RPMI7951 (cell line): Measurements from ENCODE around the gene FCHSD2. TPM values are rescaled to one million over a fixed set of nuclear protein-coding genes. Genes with fewer than 3 reads are reported as not detected.
A peak's percentile ranks its signal among the peaks of the same experiment; 100 is the strongest.
"Not testable (repeated sequence)": the region's sequence is repeated elsewhere in the genome, so short reads cannot be mapped to it uniquely, and the experiment has no call there.

Experiments
- DNase-seq: peaks from one replicate; pipeline ENCODE4 v3.0.0-alpha.2; 2012; ENCODE audit warnings: low read depth
- total RNA-seq: library from RNA; depleted of rRNA; stranded (reverse); fragments of >200 nt; shearing (Covaris generic); gene quantifications from 2 replicates; pipeline ENCODE4 v1.2.3, GENCODE V29; 2014

Gene FCHSD2
- total RNA-seq, 1 experiment from 2014 or later: 12.4 TPM

DNA sequence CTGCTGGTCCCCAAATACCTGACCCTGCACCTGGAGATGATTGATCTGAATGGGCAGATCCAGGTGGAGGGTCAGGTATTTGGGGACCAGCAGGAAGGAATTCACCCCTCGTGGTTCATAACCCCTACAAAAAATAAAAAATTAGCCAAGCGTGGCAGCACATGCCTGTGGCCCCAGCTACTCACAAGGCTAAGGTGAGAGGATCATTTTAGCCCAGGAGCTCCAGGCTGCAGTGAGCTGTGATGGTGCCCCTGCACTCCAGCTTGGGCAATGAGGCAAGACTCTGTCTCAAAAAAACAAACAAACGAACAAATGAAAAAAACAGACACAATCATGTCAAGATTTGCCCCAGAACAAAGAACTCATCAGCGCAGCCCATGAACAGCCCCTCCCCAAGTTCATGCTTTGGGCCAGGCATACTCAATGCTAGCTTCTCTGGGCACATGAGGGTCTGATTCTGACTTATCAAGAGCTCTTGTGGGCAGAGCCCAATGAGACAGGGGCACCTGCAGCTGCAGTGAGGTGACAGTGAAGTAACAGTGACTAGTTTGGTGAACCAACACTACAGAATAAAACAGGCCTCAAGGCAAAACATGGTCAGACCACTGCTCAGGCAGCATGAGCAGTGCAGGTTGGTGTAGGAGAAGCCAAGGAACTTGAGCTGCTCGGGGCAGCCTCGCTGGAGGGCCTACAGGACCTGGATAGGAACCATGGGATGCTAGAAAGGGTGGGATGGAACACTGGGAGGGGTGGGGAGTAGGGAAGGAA is 10.2 kb upstream of the FCHSD2 start:
- DNase-seq: no peak

DNA sequence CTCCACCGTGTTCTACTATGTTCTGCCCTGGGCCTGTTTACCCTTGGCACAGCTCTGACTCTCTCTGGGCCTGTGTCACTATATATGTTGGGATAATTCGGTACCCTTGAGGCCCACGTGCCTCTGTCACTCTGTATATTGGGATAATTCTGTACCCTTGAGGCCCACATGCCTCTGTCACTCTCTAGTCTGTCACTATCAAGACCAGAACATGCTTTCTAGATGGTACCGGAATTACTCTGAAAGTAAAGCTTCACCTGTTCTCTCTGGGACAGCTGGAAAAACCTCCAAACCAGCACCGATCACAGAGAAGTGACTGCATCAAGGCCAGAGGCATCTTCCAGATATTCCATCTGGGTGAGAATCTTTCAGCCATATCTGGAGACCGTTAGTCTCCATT is 9.3 kb upstream of the FCHSD2 start:
- DNase-seq: no peak

DNA sequence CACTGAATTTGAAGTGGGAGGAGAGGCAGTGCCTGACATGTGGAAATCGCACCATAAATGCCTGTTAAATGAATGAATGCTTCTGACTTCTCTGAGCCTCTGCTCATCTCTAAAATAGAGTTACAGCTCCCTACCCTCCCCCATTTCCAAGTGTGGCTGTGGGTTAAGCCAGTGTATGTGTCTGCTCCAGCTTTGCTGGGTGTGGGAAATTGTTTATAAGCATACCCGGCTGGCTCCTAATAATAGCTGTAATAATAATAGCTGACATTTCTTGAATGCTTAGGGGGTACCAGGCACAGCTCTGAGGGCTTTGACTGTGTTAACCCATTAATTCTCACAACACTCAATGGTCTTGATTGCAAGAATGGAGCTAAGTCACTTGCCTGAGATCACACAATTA is 7.0 kb upstream of the FCHSD2 start:
- no peak for DNase-seq

DNA sequence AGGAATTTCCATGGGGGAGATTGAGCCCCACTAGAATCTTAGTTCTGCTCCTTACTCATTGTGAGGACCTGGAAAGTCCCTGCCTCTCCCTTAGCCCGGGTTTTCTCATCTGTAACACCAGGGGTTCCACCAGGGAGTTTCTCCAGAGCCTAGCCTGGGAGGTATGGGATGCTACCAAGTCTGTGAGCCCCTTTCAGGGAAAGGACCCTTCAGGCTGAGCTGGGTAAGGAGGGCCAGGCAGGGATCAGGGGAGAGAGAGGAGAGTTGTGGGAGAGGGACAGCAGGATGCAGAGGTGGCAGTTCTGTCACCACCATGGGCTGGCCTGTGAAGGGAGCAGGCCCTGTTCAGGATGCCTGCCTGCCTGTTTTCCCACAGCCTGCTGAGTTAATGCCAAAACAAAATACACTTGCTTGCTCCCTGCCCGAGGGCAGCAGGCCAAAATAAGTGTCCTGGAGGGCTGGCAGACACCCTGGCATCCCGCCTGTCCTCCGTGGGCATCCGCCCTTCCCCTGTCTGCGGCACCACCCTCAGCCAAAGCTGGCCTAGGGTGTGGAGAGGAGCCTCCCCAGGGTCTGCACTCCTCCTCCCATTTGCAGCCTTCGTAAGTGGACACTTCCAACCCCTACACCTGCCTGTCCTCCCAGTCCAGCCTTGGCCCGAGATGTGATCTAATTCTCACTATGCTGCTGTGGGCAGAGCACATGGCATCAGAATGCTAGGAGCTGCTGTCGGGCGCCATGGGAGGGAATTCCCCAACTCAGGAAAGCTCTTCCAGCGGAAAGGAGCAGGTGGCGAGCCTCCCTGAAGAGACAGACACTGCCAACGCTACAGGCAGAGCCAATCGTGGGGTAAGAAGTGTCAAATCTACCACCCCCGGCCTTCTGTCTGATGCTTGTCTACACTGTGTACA is 5.9 kb upstream of the FCHSD2 start:
- DNase-seq: peak; percentile 25

DNA sequence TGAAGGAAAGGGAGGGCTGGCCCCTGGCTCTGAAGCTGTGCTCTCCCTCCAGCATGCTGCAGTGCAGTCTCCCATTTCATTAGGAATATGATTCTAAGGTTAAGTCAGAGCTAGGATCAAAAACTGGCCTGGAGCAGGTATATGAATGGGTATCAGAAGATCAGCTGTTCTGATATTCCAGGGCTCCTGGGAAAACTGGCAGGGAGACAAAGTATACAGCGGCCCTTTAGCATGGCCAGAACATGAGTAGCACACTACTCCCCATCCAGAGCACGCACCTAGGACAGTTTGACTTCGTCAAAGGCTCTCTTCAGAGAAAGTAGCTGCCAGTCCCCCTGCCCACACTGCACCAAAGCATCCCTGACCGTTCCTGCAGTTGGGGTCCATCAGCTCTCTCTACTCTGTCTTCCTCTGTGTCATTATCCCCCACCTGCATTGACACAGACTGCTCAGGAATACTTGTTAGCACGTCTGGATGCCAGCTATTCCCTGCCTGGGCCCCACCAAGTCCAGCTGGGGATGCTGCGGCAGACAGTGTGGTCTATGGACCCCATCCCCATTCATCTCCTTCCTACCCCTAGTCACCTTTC is 4.0 kb upstream of the FCHSD2 start:
- no peak for DNase-seq

DNA sequence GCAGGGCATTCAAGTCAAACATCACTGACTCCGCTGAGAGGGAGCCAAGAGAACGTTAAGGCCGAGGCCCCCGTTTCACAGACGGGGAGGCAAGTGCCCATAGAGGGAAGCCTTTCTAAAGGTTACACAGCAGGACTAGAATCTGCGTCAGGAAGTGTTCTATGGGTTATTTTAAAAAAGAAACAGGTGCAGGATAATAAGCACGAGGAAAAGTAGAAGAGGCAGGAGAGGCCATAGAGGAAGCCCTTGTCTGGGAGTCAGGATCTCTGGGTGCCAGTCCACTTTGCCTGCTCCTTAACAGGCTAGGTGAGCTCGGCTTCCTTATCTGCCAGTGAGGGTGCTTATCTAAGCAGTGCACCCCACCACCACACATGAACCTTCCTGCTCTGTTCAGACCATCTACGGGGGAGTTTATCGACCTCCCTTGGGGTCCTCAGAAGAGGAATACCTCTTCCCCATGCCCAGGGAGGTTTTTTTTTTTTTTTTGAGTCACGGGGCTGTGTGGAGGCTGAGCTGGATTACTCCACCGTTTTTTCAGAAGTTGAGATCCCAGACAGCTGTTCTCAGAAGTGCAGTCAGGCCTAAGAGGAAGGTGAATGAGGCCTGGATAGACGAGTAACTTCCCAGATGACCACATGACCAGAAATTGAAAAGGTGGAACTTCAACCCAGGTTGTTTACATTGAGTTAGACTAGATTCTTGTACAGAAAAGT is 1.2 kb upstream of the FCHSD2 start:
- DNase-seq: no peak

DNA sequence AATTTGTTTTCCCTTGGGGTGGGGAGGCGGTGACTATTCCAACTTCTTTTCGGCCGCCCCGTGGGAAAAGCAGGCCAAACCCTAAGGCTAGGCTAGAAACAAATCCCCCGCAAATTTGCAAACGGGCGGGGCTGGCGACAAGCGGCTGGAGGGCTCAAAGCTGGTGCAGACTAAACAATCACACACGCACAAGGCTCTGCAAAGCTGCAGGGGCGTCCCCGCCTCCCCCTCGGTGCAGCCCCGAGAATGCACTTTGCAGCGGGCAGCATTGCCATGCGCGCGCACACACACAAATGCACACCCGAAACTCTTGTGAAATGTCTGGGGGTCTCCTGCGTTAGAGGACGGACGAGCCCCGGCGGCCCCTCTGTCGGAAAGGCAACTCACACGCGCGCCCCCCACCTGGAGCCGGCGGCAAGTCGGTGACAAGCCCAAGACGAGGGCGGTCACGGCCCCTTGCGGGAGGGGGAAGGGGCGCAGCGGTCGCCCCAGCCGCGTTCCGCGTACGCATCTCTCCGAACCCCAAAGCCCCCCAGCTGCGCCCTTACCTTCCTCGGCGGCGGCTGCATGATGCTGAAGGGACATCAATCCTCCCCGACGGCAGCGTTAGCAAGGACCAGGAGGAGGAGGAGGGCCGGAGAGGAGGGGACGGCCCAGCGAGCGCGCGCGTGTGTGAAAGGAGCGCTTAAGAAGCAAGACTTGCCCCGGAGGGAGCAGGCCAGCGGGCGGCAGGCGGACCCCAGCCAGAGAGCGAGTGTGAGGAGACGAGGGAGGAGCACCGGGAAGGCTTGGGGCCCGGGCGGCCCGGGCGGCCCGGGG is 600 bp downstream of the FCHSD2 start:
- DNase-seq: peak; percentile 79

DNA sequence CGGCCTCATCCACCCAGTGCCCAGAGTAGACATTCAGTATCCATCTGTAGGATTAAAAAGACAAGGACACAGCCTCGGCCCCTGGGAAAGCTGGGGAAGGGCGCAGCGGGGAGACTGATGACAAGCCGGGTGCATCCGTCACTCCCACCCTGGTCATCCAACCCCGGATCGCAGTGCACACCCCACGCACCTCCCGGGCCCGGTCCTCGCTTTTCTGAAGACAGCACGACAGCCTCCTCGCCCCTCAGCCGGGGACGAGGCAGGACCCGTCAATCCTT is 1.1 kb downstream of the FCHSD2 start:
- DNase-seq: no peak

DNA sequence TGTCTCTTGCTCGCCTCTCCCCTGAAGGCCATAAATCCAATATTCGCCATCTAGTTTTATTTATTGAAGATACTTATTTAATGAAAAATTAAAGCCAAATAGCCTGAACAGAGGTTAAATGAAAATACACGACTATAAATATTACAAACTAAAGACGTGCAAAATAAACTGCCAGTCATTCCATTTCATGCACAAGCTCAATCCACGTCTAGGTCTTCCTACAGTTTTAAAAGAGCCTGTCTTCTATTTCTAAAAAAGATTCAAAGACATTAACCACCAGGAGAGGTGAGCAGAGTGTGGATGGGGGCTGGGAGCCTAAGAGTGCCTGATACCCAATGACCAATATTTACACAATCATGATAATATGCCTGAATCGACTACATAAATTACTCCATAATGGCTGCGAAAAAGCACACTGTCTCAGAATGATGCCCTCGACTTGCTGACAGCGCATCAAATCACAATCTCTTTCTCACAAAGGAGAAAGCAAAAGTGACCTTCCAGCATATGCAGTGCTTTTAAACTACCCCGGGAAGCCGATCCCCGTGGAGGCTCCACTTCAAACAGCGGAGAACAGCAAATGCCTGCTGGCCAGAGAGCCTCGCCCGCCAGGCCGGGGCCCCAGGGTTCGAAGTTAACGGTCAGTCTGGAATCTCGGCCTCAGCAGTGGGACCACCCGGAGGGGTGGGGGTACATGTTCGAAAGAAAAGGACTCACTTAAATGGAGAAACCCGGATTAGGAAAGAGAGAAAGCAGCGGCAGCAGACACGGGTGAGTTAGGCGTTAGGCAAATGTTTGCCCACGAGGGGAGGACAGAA is 1.7 kb downstream of the FCHSD2 start:
- DNase-seq: peak; percentile 49

DNA sequence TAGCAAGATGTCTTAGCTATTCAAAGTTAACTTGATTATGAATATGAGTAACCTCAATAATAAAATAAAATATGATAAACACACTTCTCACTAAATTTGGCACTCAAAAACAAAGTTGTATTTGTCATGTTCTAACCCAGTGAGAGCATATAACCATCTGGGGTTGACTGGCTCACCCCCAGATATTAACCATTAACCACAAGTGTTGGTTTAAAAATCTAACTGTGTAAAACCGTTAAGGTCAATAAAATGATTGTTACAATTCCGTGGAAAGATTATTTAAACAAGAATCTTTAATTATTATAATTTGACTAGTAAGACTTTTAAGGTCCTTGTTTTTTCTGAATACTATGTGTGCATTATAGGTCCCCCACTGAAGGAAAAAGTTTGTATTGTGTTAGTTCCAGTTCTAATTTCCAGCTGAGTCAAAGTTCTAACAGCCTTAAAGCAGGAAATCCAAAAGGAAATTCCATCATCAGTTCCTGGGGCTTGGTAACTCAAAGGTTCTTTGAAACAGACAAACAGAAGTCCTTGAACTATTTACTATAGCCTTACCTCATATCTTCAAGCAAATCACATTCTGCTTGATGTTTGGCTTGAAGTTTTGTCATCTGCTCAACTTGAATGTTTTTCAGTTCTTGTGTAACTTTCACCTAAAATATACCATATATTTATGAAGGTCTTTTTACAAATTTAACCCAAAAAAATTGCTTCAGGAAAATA is 2.5 kb downstream of the FCHSD2 start:
- DNase-seq: peak; percentile 31

DNA sequence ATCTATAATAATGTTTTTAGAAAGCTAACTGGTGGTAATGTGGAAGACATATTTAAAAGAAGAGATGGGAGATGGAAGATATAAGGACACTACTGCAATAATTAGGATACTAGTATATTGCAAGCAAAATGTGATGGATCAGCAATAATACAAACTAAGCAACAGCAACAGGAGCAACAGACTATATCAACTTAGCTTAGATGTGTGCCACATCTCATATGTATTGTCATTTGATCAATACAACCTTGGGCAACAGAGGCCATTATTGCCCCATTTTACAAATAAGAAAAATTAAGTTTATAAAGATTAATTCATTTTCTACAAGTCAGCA is 4.2 kb downstream of the FCHSD2 start:
- no peak for DNase-seq

DNA sequence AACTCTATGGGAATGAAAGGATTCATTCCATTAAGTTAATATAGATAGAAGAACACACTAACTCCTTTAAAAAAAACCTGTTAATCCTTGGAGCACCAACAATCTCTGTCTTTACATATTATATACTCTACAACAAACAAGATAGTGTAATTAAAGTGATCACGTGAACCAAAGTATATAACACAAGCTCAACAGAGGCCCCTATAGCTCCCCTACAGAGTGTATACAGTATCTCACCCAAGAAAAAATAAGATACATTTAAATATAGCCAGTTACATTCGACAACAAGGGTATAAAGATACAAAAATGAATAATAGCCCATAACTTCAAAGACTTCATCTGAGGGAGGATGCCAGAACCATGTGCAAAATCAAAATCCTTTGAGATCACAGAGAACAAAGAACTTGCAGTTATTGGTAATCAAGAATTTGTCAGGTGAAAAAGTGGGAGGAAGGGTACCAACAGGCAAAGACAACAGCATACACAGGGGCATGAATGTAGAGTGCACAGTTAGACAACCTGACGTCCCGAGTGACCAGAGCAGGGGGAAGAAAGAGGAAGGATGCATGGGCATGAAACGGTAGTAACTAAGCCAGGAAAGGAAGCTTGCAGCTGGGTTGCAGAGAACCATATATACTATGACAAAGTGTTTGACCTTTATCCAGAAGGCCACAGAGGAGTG is 4.7 kb downstream of the FCHSD2 start:
- DNase-seq: no peak

DNA sequence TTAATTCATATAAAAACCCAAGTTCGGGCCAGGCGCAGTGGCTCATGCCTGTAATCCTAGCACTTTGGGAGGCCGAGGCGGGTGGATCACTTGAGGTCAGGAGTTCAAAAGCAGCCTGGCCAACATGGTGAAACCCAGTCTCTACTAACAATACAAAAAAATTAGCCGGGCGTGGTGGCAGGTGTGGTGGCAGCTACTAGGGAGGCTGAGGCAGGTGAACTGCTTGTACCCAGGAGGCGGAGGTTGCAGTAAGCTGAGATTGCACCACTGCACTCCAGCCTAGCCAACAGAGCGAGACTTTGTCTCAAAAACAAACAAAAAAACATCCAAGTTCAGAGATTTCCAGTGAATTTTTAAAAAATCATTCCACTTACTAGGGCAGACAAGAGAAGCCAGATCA is 5.4 kb downstream of the FCHSD2 start:
- DNase-seq: not testable (repeated sequence)

DNA sequence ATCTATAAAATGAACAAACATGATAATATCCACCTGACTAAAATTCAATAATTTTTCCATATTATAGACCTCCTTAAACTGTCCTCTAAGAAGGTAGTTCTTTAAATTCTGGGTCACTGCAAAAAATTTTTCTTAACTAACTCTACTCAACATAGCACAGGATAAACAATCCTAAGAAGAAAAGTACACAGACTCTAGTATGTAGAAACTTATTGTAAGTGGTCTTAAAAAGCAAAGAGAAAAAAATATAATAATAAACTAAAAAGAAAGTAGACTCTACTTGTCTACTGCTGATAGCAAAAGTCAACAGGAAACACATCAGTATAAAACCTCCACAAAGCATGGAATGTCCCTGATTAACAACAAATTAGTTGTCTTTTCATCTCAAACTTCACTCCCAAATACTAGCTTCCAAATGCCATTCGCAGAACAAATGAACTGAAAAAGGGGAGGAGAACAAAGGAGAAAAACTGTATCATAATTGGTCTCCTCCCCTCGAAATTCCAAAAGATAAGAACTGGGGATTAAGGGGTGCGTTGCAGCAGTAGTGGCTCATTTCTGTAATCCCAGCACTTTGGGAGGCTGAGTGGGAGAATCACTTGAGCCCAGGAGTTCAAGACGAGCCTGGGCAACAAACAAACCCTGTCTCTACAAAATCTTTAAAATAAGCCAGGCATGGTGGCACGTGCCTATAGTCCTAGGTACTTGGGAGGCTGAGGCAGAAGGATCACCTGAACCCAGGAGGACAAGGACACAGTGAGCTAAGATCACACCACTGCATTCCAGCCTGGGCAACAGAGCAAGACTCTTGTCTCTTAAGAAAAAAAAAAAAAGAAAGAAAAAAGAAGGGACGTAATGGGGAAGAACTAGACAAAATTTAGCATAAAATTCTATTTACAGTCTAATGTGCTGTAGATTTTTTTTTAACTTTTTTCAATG is 6.5 kb downstream of the FCHSD2 start:
- no peak for DNase-seq

DNA sequence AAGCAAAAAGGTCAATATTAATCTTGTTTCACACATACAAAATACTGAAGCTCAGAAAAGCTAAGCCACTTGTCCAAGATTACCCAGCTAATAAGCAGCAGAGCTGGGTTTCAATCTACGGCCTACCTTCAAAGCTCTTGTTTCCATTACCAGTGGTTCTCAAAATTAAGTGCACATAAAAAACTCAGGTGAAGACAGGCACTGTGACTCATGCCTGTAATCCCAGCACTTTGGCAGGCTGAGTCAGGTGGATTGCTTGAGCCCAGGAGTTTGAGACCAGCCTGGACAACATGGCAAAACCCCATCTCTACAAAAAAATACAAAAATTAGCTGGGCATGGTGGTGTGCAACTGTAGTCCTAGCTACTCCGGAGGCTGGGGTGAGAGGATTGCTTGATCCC is 9.8 kb downstream of the FCHSD2 start:
- not testable (repeated sequence) for DNase-seq

DNA sequence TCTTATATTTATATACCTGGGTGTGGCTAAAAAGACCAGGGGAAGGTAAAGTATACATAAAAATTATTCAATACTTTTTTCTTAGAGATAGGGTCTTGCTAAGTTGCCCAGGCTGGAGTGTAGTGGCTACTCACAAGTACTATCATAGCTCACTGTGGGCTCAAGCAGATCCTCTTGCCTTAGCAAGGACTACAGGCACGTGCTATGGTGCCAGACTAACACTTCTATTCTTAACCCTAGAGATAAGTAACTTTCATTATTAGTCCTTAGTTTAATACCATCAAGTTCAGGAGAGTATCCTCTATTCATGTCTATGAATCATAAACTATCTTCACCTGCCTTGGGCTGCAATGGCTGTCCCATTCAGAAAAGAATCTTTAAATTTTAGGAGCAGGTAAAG is 11.9 kb downstream of the FCHSD2 start:
- no peak for DNase-seq

DNA sequence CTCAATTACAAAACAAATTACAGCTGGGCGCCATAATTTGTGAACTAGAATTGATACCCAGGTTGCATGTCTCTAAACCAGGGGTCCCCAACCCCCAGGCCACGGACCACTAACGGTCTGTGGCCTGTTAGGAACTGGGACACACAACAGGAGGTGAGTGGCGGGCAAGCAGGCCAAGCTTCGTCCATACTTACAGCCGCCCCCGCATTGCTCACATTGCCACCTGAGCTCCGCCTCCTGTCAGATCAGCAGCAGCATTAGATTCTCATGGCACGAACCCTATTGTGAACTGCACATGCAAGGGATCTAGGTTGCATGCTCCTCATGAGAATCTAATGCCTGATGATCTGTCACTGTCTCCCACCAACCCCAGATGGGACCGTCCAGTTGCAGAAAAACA is 12.9 kb downstream of the FCHSD2 start:
- DNase-seq: no peak

DNA sequence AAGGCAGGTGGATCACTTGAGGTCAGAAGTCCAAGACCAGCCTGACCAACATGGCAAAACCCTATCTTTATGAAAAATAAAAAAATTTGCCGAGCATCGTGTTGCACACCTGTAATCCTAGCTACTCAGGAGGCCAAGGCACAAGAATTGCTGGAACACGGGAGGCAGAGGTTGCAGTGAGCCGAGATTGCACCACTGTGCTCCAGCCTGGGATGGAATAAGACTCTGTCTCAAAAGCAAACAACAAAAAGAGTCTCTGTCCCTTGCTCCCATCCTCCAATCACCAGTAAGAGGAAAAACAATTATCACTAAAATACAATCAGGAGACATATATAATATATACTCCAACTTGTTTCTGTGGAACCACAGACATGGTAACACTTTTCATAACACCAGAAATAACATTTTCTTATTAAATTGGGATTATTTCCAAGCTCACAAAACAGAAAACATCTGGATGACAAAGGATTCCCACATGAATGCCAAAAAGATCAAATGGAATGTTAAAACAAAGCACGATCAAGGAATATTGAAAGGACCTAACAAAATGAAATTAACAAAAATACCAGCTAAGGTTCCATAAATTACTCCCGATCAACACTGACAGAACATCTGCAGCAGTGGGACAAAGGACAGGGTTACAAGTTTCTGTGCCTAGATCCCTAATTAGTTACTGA is 15.2 kb downstream of the FCHSD2 start:
- no peak for DNase-seq
